K562 (cell line): Measurements from ENCODE around the gene ESPL1. TPM values are rescaled to one million over a fixed set of nuclear protein-coding genes. Genes with fewer than 3 reads are reported as not detected.

Experiments
- CHD2 ChIP-seq: IDR thresholded peaks from 2 replicates; pipeline ENCODE4 v1.6.1; 2011; ENCODE audit warnings: low read depth, low read length
- ELF4 ChIP-seq: fragments of 450-650 bp; formaldehyde crosslinking; IDR thresholded peaks from 2 replicates; pipeline ENCODE4 v1.4.0; 2022; ENCODE audit warnings: missing genetic modification characterization
- FOXJ2 ChIP-seq: fragments of 200-800 bp; sonication (Bioruptor generic); IDR thresholded peaks from 2 replicates; pipeline ENCODE4 v1.6.1; 2016; ENCODE audit warnings: missing genetic modification characterization, missing compliant biosample characterization
- FUS ChIP-seq: fragments of 200-400 bp; formaldehyde crosslinking; optimal IDR thresholded peaks from 2 replicates; pipeline ENCODE3; 2017; ENCODE audit warnings: low read depth, low read length
- GABPB1 ChIP-seq: sonication (generic); formaldehyde crosslinking; IDR thresholded peaks from 2 replicates; pipeline ENCODE4 v1.8.0; 2022; ENCODE audit warnings: mild to moderate bottlenecking, missing genetic modification reagents
- HNRNPH1 ChIP-seq: fragments of 200-400 bp; formaldehyde crosslinking; optimal IDR thresholded peaks from 2 replicates; pipeline ENCODE3; 2017; ENCODE audit warnings: low read depth, mild to moderate bottlenecking, low read length, moderate library complexity
- IRF2 ChIP-seq: sonication (generic); formaldehyde crosslinking; IDR thresholded peaks from 2 replicates; pipeline ENCODE4 v1.8.1; 2022; ENCODE audit warnings: mild to moderate bottlenecking, missing genetic modification reagents
- KDM2B ChIP-seq: fragments of 250-450 bp; sonication (Bioruptor Pico); IDR thresholded peaks from 2 replicates; pipeline ENCODE4 v1.8.0; 2021; ENCODE audit warnings: mild to moderate bottlenecking, moderate library complexity
- KLF10 ChIP-seq: fragments of 250-450 bp; sonication (Bioruptor Pico); IDR thresholded peaks from 2 replicates; pipeline ENCODE4 v1.6.1; 2021; ENCODE audit warnings: matching md5 sums
- MCM2 ChIP-seq: fragments of 450-650 bp; IDR thresholded peaks from 2 replicates; pipeline ENCODE4 v1.6.1; 2017; ENCODE audit warnings: low read depth, mild to moderate bottlenecking
- MIER1 ChIP-seq: fragments of 450-650 bp; IDR thresholded peaks from 2 replicates; pipeline ENCODE4 v1.6.1; 2016; ENCODE audit warnings: antibody characterized with exemption, mild to moderate bottlenecking, low read depth
- YBX1 ChIP-seq: fragments of 450-650 bp; IDR thresholded peaks from 2 replicates; pipeline ENCODE4 v1.7.1; 2016; ENCODE audit warnings: mild to moderate bottlenecking
- ZBTB1 ChIP-seq: sonication (generic); formaldehyde crosslinking; IDR thresholded peaks from 2 replicates; pipeline ENCODE4 v1.8.1; 2023; ENCODE audit warnings: missing genetic modification reagents, low read depth, mild to moderate bottlenecking, borderline replicate concordance
- ZBTB7A ChIP-seq: IDR thresholded peaks from 2 replicates; pipeline ENCODE4 v1.6.1; 2011; ENCODE audit warnings: low read depth, mild to moderate bottlenecking, low read length, moderate library complexity, borderline replicate concordance; ENCODE audit not compliant: control insufficient read depth
- ZNF134 ChIP-seq: fragments of 250-450 bp; sonication (Bioruptor Pico); conservative IDR thresholded peaks from 2 replicates; pipeline ENCODE4 v1.4.0; 2020
- ZNF146 ChIP-seq: IDR thresholded peaks from one replicate; pipeline ENCODE4 v1.6.1; 2018; ENCODE audit warnings: missing compliant biosample characterization; ENCODE audit not compliant: unreplicated experiment
- ZNF280A ChIP-seq: fragments of 450-650 bp; IDR thresholded peaks from 2 replicates; pipeline ENCODE4 v1.6.1; 2018; ENCODE audit warnings: mild to moderate bottlenecking, low read depth; ENCODE audit not compliant: partially characterized antibody
- ZNF431 ChIP-seq: sonication (generic); formaldehyde crosslinking; IDR thresholded peaks from 2 replicates; pipeline ENCODE4 v1.8.0; 2022; ENCODE audit warnings: mild to moderate bottlenecking, missing genetic modification reagents
- ZNF507 ChIP-seq: conservative IDR thresholded peaks from 2 replicates; pipeline ENCODE4 v1.6.1; 2017; ENCODE audit warnings: missing genetic modification characterization, missing compliant biosample characterization
- ZNF583 ChIP-seq: fragments of 250-450 bp; sonication (Bioruptor Pico); IDR thresholded peaks from 2 replicates; pipeline ENCODE4 v1.4.0; 2020
- ZNF696 ChIP-seq: fragments of 250-450 bp; sonication (Bioruptor Pico); conservative IDR thresholded peaks from 2 replicates; pipeline ENCODE4 v1.4.0; 2020; ENCODE audit warnings: mild to moderate bottlenecking, moderate library complexity
- ZNF740 ChIP-seq, 3 experiments: fragments of 200-800 bp in 1 of 3; sonication (Bioruptor generic) in 1 of 3; sonication (generic) in 1 of 3; formaldehyde crosslinking in 1 of 3; IDR thresholded peaks; 2 replicates each; pipeline versions ENCODE4 v1.6.1 to v1.8.0; 2016 to 2022; ENCODE audit warnings: mild to moderate bottlenecking in 2 of 3, missing compliant biosample characterization in 2 of 3, missing genetic modification characterization in 2 of 3, missing genetic modification reagents in 1 of 3
- ZNF79 ChIP-seq: fragments of 250-450 bp; sonication (Bioruptor Pico); IDR thresholded peaks from 2 replicates; pipeline ENCODE4 v1.4.0; 2020; ENCODE audit warnings: low read depth, mild to moderate bottlenecking, moderate library complexity
- ZSCAN29 ChIP-seq: fragments of 450-650 bp; IDR thresholded peaks from 2 replicates; pipeline ENCODE4 v1.6.1; 2017
- ZZZ3 ChIP-seq: fragments of 450-650 bp; IDR thresholded peaks from 2 replicates; pipeline ENCODE4 v1.6.1; 2016; ENCODE audit warnings: antibody characterized with exemption, mild to moderate bottlenecking, moderate library complexity
- polyA plus RNA-seq, 8 experiments: library from polyadenylated mRNA; depleted of rRNA in 4 of 8; stranded (reverse) in 5 of 8; unstranded in 3 of 8; fragments of >200 nt; fragmentation: Nextera tagmentation in 2 of 8; fragmentation: Illumina TruSeq in 1 of 8; extraction: Ambion mirVana in 2 of 8; extraction: Trizol in 1 of 8; gene quantifications; 2 replicates each; pipeline versions ENCODE4 v1.2.1 to v1.2.3, GENCODE V29; 2011 to 2014; ENCODE audit warnings: inconsistent platforms in 1 of 8, missing spikeins in 1 of 8
- total RNA-seq, 7 experiments: library from RNA; depleted of rRNA in 6 of 7; stranded (reverse); fragments of >200 nt in 6 of 7; fragmentation: Illumina TruSeq in 2 of 7; extraction: Trizol in 2 of 7; gene quantifications; 2 replicates each; pipeline versions ENCODE4 v1.2.1 to v1.2.3, GENCODE V29; 2011 to 2021; ENCODE audit warnings: low replicate concordance in 1 of 7
- TF ChIP-seq, protein P1 (sequence below): fragments of 450-650 bp; IDR thresholded peaks from 2 replicates; pipeline ENCODE4 v1.6.1; 2016; ENCODE audit warnings: low read depth, mild to moderate bottlenecking, moderate library complexity
- TF ChIP-seq, protein P2 (sequence below): sonication (generic); formaldehyde crosslinking; IDR thresholded peaks from 2 replicates; pipeline ENCODE4 v1.9.0; 2022; ENCODE audit warnings: mild to moderate bottlenecking, missing genetic modification reagents

ESPL1 gene
- total and polyA plus RNA-seq, 9 of the 15 experiments (the other 6 are each of a cell fraction or from before 2014, with no cell fraction given): 1.2 to 55.0 (median 18.7) TPM

GRCh38 chr12:53244337-53244736 lies 23.8 kb upstream of the ESPL1 start (continued):
- TF ChIP-seq KDM2B (no peak), ZBTB7A (no peak), ZNF740 (CRISPR knock-in tag; IDR thresholded peaks at IDR 0.05) (no peak), ZNF740 (tag; IDR thresholded peaks at IDR 0.05) (no peak), ZNF431 (no peak), MIER1 (no peak), GABPB1 (CRISPR knock-in tag) (no peak), ZNF507 (no peak), FOXJ2 (tag) (no peak), FUS (no peak), IRF2 (no peak), ZNF583 (CRISPR knock-in tag) (no peak), MCM2 (no peak), ZSCAN29 (no peak), KLF10 (CRISPR knock-in tag) (no peak), ZNF146 (CRISPR knock-in tag) (no peak), ZBTB1 (CRISPR knock-in tag) (no peak), HNRNPH1 (no peak), ZNF134 (CRISPR knock-in tag) (no peak), YBX1 (no peak), ZNF280A (no peak), ELF4 (peak; percentile 84; the same call in 1 of the 2 replicates), ZNF79 (CRISPR knock-in tag) (no peak), ZZZ3 (no peak), ZNF696 (no peak), CHD2 (no peak)
- TF ChIP-seq, protein P1, sequence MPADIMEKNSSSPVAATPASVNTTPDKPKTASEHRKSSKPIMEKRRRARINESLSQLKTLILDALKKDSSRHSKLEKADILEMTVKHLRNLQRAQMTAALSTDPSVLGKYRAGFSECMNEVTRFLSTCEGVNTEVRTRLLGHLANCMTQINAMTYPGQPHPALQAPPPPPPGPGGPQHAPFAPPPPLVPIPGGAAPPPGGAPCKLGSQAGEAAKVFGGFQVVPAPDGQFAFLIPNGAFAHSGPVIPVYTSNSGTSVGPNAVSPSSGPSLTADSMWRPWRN: no peak
- TF ChIP-seq, protein P2, sequence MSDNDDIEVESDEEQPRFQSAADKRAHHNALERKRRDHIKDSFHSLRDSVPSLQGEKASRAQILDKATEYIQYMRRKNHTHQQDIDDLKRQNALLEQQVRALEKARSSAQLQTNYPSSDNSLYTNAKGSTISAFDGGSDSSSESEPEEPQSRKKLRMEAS (CRISPR knock-in tag): no peak
